Measurements from ENCODE around the gene AMOTL1.

Gene AMOTL1

GRCh38 chr11:94858012-94858705 lies 90.0 kb downstream of the AMOTL1 start:
- no peak for DNase-seq

DNA sequence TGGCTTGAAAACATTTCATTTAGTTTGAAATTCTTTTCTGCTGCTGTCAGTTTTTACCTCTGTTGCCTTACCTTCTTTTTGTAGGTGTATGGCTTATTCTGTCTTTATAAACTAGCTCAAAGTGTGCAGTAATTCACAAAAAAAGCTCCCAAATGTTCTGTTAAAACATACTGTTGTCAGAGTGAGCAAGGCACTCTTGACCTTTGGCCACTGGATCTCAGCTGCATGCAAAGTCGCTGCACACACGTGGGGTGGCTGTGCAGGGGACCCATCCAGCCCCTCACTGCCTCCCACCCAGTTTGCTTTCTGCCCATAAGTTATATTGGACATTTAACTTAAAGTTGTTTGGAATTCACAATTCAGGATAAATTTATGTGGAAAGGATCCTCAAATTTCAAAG lies 92.2 kb downstream of the AMOTL1 start:
- DNase-seq, result peak; percentile 65

DNA sequence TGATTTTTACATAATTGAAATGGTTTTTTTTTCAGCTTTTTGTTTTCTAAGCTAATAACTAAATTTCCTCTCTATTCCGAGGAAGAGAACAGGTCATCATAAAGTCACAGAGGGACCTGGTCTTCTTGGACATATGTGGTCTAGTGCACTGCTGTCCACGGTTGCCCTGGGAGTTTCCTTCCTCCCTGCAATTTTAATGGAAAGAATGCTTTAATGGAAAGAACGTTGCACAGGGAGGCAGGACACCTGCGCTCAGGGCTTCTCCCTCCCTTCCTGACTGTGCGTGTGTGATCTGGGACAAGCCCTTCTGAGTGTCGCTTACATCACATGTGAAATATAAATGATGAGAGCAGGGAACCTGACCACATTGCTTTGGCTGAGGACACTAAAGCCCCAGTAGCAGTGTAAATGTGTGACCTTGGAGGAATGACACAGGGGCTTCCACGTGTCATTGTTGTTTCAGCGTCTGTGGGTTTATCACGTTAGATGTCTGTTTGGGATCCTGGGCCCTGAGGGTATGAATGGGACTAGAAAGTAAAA lies 93.2 kb downstream of the AMOTL1 start:
- DNase-seq, result no peak

DNA sequence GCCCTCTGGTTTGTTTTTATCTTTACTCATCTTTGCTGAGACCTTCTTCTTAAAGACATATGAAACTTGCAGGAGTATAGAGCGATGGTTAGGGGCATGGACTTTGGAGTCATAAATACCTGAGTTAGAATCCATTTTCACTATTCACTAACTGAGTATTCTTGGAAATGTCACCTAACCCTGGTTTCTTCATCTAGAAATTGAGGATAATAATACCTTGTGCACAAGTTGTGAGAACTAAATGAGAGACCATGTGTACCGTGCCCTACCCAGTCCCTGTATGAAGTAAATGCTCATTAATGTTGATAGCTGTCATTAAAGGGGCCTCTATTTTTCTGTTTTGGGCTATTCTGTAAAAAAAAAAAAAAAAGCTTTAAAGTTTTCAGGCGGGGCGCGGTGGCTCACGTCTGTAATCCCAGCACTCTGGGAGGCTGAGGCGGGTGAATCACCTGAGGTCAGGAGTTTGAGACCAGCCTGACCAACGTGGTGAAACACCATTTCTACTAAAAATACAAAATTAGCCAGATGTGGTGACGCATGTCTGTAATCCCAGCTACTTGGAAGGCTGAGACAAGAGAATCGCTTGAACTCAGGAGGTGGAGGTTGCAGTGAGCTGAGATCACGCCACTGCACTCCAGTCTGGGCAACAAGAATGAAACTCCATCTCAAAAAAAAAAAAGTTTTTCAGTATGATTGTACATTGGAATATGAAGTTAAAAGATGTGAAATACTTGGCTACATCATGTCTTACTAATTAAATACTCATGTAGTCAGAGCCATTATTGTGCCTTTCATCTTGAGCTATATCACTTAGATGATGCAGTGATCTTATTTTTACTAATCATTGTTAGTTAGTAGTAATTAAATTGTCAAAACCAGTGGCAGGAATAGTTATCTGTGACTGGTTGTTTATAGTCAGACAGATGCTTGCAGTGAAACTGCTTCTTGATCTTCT lies 95.0 kb downstream of the AMOTL1 start:
- no peak for DNase-seq

DNA sequence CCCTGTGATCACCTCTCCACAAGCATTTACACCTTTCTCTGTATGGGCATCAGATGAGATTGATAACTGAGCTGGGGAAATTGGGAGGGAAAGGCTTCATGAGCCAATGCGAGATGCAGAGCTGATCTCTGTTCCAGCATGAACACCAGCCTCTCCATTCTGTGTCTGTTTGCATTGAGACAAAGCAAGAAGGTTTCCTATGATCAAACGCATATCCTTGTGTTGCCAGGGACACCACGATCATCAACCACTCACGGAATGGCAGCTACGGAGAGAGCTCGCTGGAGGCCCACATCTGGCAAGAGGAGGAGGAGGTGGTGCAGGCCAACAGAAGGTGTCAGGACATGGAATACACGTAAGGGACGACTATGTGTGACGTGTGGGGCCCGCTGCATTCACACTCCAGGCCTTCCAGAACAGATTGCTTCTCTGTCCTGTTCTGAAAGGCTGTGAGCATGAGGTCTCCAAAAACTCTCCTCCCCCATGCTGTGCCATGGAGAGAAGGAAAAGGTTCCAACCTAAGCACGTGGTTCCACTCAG lies 96.4 kb downstream of the AMOTL1 start:
- no peak for DNase-seq

GRCh38 chr11:94866231-94866822 lies 98.2 kb downstream of the AMOTL1 start:
- no peak for DNase-seq

DNA sequence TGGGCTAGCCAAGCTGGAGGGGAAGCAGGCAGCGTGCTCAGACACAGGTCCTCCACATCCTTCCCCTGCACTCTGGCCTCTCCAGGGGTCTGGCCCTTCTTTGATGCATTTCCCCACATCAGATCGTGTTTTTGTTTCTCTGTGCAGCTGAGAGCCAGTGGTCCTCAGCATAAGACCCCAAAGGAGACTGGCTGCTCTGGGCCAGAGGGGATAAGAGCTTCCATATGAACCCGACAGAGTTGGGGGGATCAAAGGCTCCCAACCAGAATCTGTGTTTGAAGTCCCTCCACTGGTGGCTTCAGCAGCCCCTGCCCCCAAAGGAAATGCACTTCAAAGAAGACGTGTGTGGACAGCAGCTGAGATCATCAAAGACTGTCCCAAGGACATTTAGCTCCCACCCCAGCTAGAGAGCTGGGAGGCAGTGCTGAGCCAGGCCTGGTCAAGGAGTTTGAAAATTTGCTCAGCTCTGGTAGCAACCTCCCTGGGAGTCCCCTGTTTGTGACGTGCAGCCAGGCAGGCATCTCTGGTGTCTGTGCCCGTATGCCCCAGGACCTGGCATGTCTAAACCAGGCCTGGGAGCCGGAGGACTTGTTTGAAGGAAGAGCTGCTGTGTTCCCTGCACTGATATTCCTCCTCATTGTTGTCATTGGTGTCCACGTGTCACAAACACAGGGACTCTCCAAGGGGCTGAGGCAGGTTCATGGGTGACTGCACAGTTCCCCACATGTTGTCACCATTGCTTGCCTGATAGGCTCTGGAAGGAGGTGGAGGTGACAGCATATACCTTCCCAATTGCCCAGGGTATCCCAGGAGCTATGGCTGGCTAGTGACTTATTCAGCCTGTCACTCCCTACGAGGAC lies 99.0 kb downstream of the AMOTL1 start:
- no peak for DNase-seq

DNA sequence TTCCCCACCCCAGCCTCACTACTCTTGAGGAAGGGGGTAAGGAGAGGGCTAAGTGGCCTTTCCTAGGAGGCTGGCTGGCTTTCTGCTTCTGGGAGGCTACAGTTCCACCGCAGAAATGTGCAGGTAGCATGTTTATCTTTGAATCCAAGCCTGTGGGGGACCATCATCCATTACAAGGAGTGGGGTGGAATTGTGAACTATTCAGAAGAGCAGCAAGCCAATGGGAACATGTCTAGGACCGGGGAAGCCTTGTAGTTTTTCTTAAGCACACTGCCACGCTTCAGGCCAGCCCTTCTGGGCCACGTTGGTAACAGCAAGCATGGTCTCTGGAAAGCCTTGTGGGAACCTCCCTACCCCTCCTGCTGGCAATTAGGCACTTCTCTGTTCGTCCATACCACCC lies 100.3 kb downstream of the AMOTL1 start:
- DNase-seq, result no peak

DNA sequence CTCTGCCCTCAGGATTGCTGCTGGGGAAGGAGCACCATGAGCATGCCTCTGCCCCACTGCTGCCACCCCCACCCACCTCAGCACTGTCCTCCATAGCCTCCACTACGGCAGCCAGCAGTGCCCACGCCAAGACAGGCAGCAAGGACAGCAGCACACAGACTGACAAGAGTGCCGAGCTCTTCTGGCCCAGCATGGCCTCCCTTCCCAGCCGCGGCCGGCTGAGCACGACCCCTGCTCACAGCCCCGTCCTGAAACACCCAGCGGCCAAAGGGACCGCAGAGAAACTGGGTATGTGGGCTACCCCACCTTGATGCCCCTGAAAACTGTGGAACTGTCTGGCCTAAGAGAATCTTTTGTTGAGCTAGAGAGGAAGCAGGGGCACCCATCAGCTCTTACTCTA lies 101.0 kb downstream of the AMOTL1 start:
- no peak for DNase-seq

GRCh38 chr11:94870422-94870821 lies 102.3 kb downstream of the AMOTL1 start:
- DNase-seq, result no peak

GRCh38 chr11:94871491-94872185 lies 103.5 kb downstream of the AMOTL1 start:
- no peak for DNase-seq

- DNase-seq, result no peak
Observed at GRCh38 chr11:94873916-94874540, 105.9 kb downstream of the AMOTL1 start.

DNA sequence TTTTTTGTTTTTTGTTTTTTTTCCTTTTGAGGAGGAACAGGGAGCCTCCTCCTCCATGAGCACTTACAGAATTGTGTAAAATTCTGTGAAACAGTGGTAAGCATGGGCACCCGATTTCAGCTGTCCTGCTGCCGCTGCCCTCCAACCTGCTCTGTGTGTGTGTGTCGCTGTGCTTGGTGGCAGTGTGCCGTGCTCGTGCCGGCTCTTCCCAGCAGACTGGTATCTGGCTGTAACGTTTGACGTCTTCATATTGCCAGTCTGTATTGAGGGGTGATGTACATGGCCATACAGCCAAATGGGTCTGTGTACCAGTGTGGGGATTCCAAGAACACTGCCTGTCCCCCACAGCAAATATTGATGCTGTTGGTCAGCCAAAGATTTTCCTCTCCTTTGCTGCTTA lies 108.1 kb downstream of the AMOTL1 start:
- DNase-seq, result peak; percentile 76

DNA sequence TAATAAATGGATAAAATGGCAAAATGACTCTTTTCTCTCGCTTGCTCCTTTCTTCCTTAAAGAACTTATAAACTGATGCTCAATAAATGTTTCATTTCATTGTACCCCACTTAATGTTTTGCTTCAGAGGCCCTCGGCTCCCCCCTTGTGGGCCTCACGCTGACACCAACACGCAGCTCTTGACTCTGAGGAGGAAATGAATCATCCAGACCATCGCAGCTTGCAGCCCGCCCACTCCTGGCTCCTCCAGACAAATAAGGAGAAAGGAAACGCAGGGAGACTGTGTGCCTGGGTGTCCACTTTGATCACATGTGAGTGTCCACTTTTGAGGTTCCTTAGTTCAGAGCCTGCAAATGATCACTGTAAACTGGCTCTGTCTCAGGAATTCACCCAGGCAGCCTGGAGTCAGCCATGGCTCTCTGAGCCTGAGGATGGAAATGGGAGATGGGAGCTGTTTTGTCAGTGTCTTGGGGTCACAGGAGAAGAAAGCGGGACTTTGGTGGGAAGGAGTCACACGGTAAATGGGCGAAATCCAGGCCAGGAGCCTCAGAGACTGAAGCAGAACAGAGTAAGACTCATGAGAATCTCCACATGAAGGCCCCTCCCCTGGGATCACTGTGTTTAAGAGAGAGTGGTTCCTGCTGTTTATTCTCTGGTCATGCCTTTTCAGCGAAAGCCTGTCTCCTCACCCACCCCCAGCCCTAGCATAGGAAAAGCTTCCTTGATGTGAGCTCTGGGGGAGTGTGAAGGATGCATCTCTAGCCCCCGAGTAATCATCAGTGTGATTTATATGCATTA lies 108.7 kb downstream of the AMOTL1 start:
- peak; percentile 97 for DNase-seq

DNA sequence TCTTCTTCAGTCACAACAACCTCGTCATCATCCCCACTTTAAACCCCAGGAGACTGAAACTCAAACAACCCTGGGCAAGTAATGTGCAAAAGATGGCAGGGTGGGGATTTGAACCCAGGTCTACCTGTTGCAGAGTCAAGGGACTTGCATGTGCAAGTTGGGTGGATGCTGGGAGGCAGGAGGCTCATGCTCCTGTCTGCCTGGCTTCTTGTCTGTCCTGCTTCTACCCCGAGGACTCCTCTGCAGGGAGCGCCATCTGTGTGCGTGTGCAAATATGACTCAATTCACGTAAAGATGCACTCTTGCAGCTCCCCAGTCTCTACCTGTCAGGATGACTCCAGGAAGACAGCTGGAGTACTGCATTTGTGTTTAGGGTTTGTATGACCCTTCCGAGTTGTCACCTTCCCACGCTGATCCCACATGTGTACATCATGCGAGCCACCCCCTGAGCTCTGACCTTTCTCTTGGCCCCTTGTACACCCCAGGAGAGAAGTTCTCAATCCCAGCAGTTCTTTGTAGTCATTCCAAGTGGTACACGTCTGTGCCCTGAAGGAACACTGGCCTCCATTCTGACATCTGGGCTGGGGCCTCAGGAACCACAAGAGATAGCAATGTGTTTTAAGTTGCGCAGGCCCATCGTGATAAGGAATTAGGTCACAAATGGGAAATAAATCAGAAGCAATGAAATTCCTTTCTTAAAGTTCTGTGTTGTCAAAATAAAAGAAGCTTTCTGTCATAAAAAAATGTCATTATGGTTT lies 109.5 kb downstream of the AMOTL1 start:
- DNase-seq, result peak; percentile 45

DNA sequence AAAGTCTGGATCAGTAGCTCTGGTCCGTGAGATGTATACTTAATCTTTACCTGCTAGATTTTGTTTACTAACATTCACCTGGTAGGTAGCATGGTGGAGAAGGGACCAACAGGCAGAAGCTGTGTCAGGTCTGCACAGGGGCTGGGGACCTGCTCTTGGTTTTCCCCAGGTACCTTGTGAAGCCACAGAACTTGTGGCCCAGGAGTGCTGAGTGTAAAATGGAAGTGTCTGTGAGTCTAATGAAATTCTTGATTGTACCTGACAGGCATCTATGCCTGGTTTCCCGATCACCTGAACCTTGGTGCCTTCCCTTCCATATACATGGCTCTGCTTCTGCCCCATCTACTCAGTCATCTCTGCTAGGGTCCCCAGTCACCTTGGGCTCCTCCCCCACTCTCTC lies 110.8 kb downstream of the AMOTL1 start:
- DNase-seq, result no peak

DNA sequence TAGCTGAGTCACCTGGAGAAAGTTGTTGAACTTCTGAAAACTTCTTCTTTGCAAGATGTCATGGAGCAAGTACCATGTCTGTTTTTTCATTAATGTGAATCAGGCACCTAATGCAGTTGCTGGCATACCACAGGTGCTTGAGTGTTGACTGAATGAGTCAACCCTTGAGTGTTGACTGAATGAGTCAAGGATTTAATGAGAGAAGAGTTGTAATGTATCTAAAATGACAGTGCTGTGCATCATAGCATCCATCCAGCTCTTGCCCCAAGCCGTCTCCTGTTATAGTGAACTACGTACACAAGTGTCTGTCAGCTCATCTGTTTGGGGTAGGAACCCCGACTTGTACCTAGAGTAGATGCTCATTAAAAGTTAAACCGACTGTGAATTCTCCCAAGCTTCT lies 112.1 kb downstream of the AMOTL1 start:
- peak; percentile 99 for DNase-seq

- peak; percentile 31 for DNase-seq
Observed at GRCh38 chr11:94882931-94883330, 114.8 kb downstream of the AMOTL1 start.

GRCh38 chr11:94883878-94884277 lies 115.7 kb downstream of the AMOTL1 start:
- no peak for DNase-seq
